Fibroblast of lung (primary cell): Measurements from ENCODE around the gene CASQ2.

Experiments
- CTCF ChIP-seq, 2 donors: IDR thresholded peaks in 1 of 2; conservative IDR thresholded peaks in 1 of 2; 1 replicate in 1 of 2; 2 replicates in 1 of 2; pipeline ENCODE4 v1.5.1; 2011 to 2012; ENCODE audit warnings: low read length in 2 of 2, control low read depth in 1 of 2, inconsistent platforms in 1 of 2, low read depth in 1 of 2, mild to moderate bottlenecking in 1 of 2
- EZH2 ChIP-seq: IDR thresholded peaks from 2 replicates; pipeline ENCODE4 v1.5.1; 2012; ENCODE audit warnings: low read length, control low read depth, mild to moderate bottlenecking; ENCODE audit errors: missing control alignments

GRCh38 chr1:115814685-115815398 lies 46.3 kb upstream of the CASQ2 start:
- TF ChIP-seq EZH2 (no peak), CTCF (conservative IDR thresholded peaks at IDR 0.05 in 1 of 2, IDR thresholded peaks at IDR 0.05 in 1 of 2; ENCODE audit: low read depth in 1 of 2, low read length in 2 of 2) (no peak)
